ENCODE results near the gene EXPH5.
"Not testable (repeated sequence)": the region's sequence is repeated elsewhere in the genome, so short reads cannot be mapped to it uniquely, and the experiment has no call there.

EXPH5 gene

GRCh38 chr11:108617055-108617454 is 23.5 kb upstream of the EXPH5 start:
- H3K4me3 ChIP-seq (replicated peaks in 1 of 2; ENCODE audit: low read depth in 2 of 2, low read length in 2 of 2), result no peak overlapping the region
- no peak for DNase-seq (ENCODE audit: low read depth in 2 of 2)
- no peak for TF ChIP-seq CTCF (IDR thresholded peaks at IDR 0.05; ENCODE audit: low read depth, low read length)

DNA sequence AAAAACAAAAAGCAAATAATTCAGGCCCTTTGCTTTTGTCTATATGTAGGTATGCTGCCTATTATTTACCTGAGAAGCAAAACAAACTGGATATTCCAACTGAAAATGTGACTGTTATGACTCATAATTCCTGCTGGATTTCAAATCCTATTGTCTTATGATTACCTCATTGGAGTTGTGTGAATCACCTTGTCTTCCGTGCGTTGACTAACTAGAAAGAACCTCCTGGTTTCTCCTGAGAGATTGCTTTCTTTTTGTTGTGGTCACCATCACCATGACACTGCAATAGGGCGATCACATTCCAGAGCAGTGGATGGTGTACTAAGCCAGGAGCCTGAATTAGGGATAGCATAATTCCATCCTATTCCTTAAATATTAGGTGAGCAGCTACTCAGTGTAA is 23.0 kb upstream of the EXPH5 start:
- DNase-seq (ENCODE audit: low read depth in 2 of 2), result peak; percentile 59 to 96
- TF ChIP-seq CTCF (IDR thresholded peaks at IDR 0.05; ENCODE audit: low read depth, low read length), result no peak
- no peak overlapping the region for H3K4me3 ChIP-seq (replicated peaks in 1 of 2; ENCODE audit: low read depth in 2 of 2, low read length in 2 of 2)

DNA sequence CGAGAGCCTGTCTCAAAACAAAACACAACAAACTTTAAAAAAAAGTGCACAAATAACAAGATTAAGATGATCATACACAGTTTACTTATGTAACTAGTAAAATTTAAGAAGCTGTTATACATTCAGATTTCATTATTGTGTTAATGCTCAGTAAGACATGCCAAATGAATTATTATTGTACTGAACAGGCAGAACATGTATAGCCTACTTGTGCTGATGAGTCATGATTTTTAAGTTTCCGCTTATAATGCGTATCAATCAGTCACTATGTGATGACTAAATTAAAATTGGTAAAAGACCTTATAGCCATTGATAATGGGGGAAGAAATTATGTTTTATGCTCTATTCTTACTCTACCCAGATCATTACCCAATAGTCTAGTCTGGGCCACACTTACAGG is 20.5 kb upstream of the EXPH5 start:
- DNase-seq (ENCODE audit: low read depth in 2 of 2), result no peak
- no peak overlapping the region for H3K4me3 ChIP-seq (replicated peaks in 1 of 2; ENCODE audit: low read depth in 2 of 2, low read length in 2 of 2)
- no peak for TF ChIP-seq CTCF (IDR thresholded peaks at IDR 0.05; ENCODE audit: low read depth, low read length)

GRCh38 chr11:108609682-108610081 is 16.1 kb upstream of the EXPH5 start:
- no peak for TF ChIP-seq CTCF (IDR thresholded peaks at IDR 0.05; ENCODE audit: low read depth, low read length)
- peak; percentile 46 to 71 for DNase-seq (ENCODE audit: low read depth in 2 of 2)
- H3K4me3 ChIP-seq (replicated peaks in 1 of 2; ENCODE audit: low read depth in 2 of 2, low read length in 2 of 2), result no peak overlapping the region

GRCh38 chr11:108608548-108608947 is 15.0 kb upstream of the EXPH5 start:
- TF ChIP-seq CTCF (IDR thresholded peaks at IDR 0.05; ENCODE audit: low read depth, low read length), result no peak
- H3K4me3 ChIP-seq (replicated peaks in 1 of 2; ENCODE audit: low read depth in 2 of 2, low read length in 2 of 2), result no peak overlapping the region

DNA sequence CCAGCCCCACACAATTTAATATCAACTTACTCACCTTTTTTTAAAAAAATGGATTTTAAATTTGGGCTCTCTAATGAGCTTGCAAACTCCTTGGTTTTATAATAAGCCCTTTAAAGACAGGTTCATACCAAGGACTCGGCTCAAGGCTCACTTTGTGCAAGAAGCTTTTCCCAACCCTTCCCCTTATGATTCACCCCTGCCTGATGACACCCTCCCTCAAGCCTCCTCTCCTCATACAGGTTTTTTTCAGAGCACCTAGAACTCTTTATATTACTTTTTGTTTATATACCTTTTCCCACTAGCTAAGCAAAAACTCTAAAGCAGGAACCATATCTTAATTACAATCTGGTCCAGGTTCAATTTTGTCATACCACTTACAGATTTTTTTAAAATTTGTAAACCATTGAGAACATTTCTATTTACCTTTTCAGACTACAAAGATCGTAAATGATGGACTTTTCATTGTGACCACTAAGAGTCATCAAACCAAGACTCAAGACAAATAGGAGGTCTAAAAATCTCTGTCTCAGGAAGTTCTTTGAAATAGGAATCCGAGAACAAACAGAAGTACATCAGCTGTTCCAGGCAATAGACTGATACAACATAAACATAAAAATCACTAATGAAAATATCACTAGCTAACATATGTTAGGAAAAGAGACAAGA is 13.1 kb upstream of the EXPH5 start:
- no peak overlapping the region for H3K4me3 ChIP-seq (replicated peaks in 1 of 2; ENCODE audit: low read depth in 2 of 2, low read length in 2 of 2)
- peak in 1 of 2 donors; percentile 32 for DNase-seq (ENCODE audit: low read depth in 2 of 2)
- no peak for TF ChIP-seq CTCF (IDR thresholded peaks at IDR 0.05; ENCODE audit: low read depth, low read length)

More at GRCh38 chr11:108608548-108608947, 15.0 kb upstream of the EXPH5 start:
- no peak for DNase-seq (ENCODE audit: low read depth in 2 of 2)

DNA sequence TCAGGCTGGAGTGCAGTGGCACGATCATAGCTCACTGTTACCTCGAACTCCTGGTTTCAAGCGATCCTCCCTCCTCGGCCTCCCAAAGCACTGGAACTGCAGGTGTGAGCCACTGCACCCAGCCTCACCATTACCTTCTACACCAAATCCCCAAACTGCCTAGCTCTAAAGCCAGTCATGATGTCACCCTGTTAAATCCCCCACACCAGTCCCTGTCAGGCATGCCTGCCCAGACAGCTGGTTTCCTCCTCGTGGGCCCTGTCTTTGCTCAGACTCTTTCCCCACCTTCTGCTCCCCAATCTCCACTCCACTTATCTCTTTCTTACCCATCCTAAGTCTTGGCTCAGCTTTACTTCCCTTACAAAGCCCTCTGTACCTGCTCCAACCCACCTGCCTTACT is 12.5 kb upstream of the EXPH5 start:
- no peak for TF ChIP-seq CTCF (IDR thresholded peaks at IDR 0.05; ENCODE audit: low read depth, low read length)
- no peak overlapping the region for H3K4me3 ChIP-seq (replicated peaks in 1 of 2; ENCODE audit: low read depth in 2 of 2, low read length in 2 of 2)
- no peak for DNase-seq (ENCODE audit: low read depth in 2 of 2)

DNA sequence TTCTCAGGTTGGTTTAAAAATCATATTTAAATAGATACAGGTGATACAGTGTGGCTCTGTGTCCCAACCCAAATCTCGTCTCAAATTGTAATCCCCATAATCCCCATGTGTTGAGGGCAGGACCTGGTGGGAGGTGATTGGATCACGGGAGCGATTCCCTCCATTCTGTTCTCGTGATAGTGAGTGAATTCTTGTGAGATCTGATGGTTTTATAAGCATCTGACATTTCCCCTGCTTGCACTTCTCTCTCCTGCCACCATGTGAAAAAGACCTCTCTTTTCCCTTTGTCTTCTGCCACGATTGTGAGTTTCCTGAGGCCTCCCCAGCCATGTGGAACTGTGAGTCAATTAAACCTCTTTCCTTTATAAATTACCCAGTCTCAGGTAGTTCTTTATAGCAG is 9.2 kb upstream of the EXPH5 start:
- DNase-seq (ENCODE audit: low read depth in 2 of 2); H3K4me3 ChIP-seq (replicated peaks in 1 of 2; ENCODE audit: low read depth in 2 of 2, low read length in 2 of 2): not testable (repeated sequence)
